Breast epithelium (tissue), 4 donors: Measurements from ENCODE around the gene FAM227A. TPM values are rescaled to one million over a fixed set of nuclear protein-coding genes. Genes with fewer than 3 reads are reported as not detected.

ENCODE experiments used
- DNase-seq, 2 donors: peaks; one replicate each; pipeline ENCODE4 v3.0.0-alpha.2; 2019; ENCODE audit warnings: low spot score in 2 of 2
- H3K27ac ChIP-seq, 2 donors: fragments of 200-600 bp; sonication (generic) in 1 of 2; one replicate each; pipeline ENCODE4 v1.5.1; 2016 to 2019; ENCODE audit warnings: mild to moderate bottlenecking in 1 of 2
- H3K27me3 ChIP-seq, 2 donors: fragments of 200-600 bp; sonication (generic) in 1 of 2; one replicate each; pipeline versions ENCODE4 v1.5.1 to v1.6.0; 2017 to 2019; ENCODE audit warnings: control low read depth in 1 of 2, mild to moderate bottlenecking in 1 of 2
- H3K36me3 ChIP-seq: fragments of 200-600 bp; one replicate; pipeline ENCODE4 v1.5.1; 2019
- H3K4me1 ChIP-seq, 2 donors: fragments of 200-600 bp; sonication (generic); one replicate each; pipeline ENCODE4 v1.5.1; 2016 to 2019; ENCODE audit warnings: control low read depth in 1 of 2
- H3K4me3 ChIP-seq, 3 donors: fragments of 200-600 bp; sonication (generic); 1 replicate in 2 of 3; 2 replicates in 1 of 3; pipeline ENCODE4 v1.5.1; 2016 to 2019; ENCODE audit warnings: mild to moderate bottlenecking in 3 of 3, moderate library complexity in 2 of 3
- H3K9me3 ChIP-seq, 2 donors: fragments of 200-600 bp; sonication (generic) in 1 of 2; one replicate each; pipeline ENCODE4 v1.5.1; 2016 to 2019; ENCODE audit warnings: control low read depth in 1 of 2
- CTCF ChIP-seq, 3 donors: fragments of 450-650 bp; IDR thresholded peaks; one replicate each; pipeline ENCODE4 v1.5.1; 2016 to 2017; ENCODE audit warnings: antibody characterized with exemption in 3 of 3, mild to moderate bottlenecking in 3 of 3, moderate library complexity in 3 of 3
- POLR2A ChIP-seq: fragments of 450-650 bp; IDR thresholded peaks from one replicate; pipeline ENCODE4 v1.6.1; 2016; ENCODE audit warnings: antibody characterized with exemption, mild to moderate bottlenecking, moderate library complexity
- POLR2AphosphoS5 ChIP-seq, 3 donors: sonication (generic); formaldehyde crosslinking; IDR thresholded peaks; one replicate each; pipeline ENCODE4 v1.6.1; 2017; ENCODE audit warnings: antibody characterized with exemption in 3 of 3
- intact Hi-C: fragments of 100-400 bp; cut with DNase I; formaldehyde crosslinking; loops from one replicate; pipeline ENCODE4 v1.15.1; 2023; ENCODE audit warnings: low total_unique reads
- total RNA-seq, 3 donors: library from RNA; depleted of rRNA; stranded (reverse); fragments of >200 nt; gene quantifications; one replicate each; pipeline ENCODE4 v1.1.0, GENCODE V29; 2016

FAM227A gene
- total RNA-seq, 3 donors from 2014 or later = 0.16 to 7.9 (median 6.3) TPM

GRCh38 chr22:38564669-38565068, 91.5 kb downstream of the FAM227A start:
- no peaks in the 10 kb centered on the region for H3K9me3 ChIP-seq
- H3K4me1 ChIP-seq = no peaks in the 10 kb centered on the region
- H3K27me3 ChIP-seq = no peaks in the 10 kb centered on the region
- intact Hi-C loops = no loop called here
- no peak overlapping the region for H3K4me3 ChIP-seq
- no peak for DNase-seq
- no peaks in the 10 kb centered on the region for H3K36me3 ChIP-seq
- no peak overlapping the region for H3K27ac ChIP-seq
- no peak for TF ChIP-seq POLR2A

GRCh38 chr22:38554281-38554680, 101.9 kb downstream of the FAM227A start:
- DNase-seq = no peak

GRCh38 chr22:38549101-38549894, 106.9 kb downstream of the FAM227A start:
- intact Hi-C loops = no loop called here
- H3K4me3 ChIP-seq = no peak overlapping the region
- peak overlapping the region; percentile 65 for H3K27ac ChIP-seq
- no peaks in the 10 kb centered on the region for H3K4me1 ChIP-seq
- DNase-seq = no peak
- H3K27me3 ChIP-seq = no peaks in the 10 kb centered on the region
- no peaks in the 10 kb centered on the region for H3K9me3 ChIP-seq
- no peak for TF ChIP-seq POLR2A
- TF ChIP-seq POLR2AphosphoS5 (IDR thresholded peaks at IDR 0.05) = no peak
- no peaks in the 10 kb centered on the region for H3K36me3 ChIP-seq

More at GRCh38 chr22:38554281-38554680, 101.9 kb downstream of the FAM227A start:
- no peak for TF ChIP-seq CTCF (IDR thresholded peaks at IDR 0.05)
- TF ChIP-seq POLR2AphosphoS5 (IDR thresholded peaks at IDR 0.05) = no peak
- no peak for TF ChIP-seq POLR2A
- no peak overlapping the region for H3K4me3 ChIP-seq
- no peak overlapping the region for H3K27ac ChIP-seq
- no peaks in the 10 kb centered on the region for H3K4me1 ChIP-seq
- H3K36me3 ChIP-seq = no peaks in the 10 kb centered on the region
- no peaks in the 10 kb centered on the region for H3K27me3 ChIP-seq
- no peaks in the 10 kb centered on the region for H3K9me3 ChIP-seq
- intact Hi-C loops = no loop called here

GRCh38 chr22:38540701-38541100, 115.5 kb downstream of the FAM227A start:
- H3K4me3 ChIP-seq = no peak overlapping the region
- intact Hi-C loops = loop anchor here (5.0 kb wide), 1 partner anchor 837 kb away; no protein-coding TSS in a partner anchor
- TF ChIP-seq POLR2A = no peak
- TF ChIP-seq CTCF (IDR thresholded peaks at IDR 0.05) = no peak
- no peak for TF ChIP-seq POLR2AphosphoS5 (IDR thresholded peaks at IDR 0.05)

GRCh38 chr22:38531251-38531938, 124.8 kb downstream of the FAM227A start:
- Histone ChIP-seq H3K9me3 (no peaks in the 10 kb centered on the region), H3K27ac (no peak overlapping the region), H3K36me3 (no peaks in the 10 kb centered on the region), H3K4me1 (no peaks in the 10 kb centered on the region), H3K4me3 (no peak overlapping the region), H3K27me3 (no peaks in the 10 kb centered on the region)
- TF ChIP-seq POLR2AphosphoS5 (IDR thresholded peaks at IDR 0.05) (no peak), CTCF (IDR thresholded peaks at IDR 0.05) (no peak), POLR2A (no peak)
- no peak for DNase-seq
- intact Hi-C loops = no loop called here

More at GRCh38 chr22:38540701-38541100, 115.5 kb downstream of the FAM227A start:
- no peaks in the 10 kb centered on the region for H3K4me1 ChIP-seq
- no peaks in the 10 kb centered on the region for H3K36me3 ChIP-seq
- no peak overlapping the region for H3K27ac ChIP-seq
- no peaks in the 10 kb centered on the region for H3K27me3 ChIP-seq
- no peak for DNase-seq
- H3K9me3 ChIP-seq = no peaks in the 10 kb centered on the region

Other genes with a start within 250 kb of the FAM227A start
- not detected for gene KCNJ4, start 201.2 kb downstream of the FAM227A start, total RNA-seq
- 10 to 100 TPM in 2 of 3 donors, 1 to 10 TPM in 1; 8.9 to 18.0 (median 14.9) TPM for gene KDELR3, start 188.3 kb downstream of the FAM227A start, total RNA-seq
- 1,000 to 10,000 TPM in 1 of 3 donors, 100 to 1,000 TPM in 2; 586 to 1,018 (median 961) TPM for gene DDX17, start 150.1 kb downstream of the FAM227A start, total RNA-seq
- 1 to 10 TPM; 1.6 to 3.3 (median 2.9) TPM for gene DMC1, start 86.2 kb downstream of the FAM227A start, total RNA-seq
- gene CBY1, start 246 bp upstream of the FAM227A start, total RNA-seq = 10 to 100 TPM; 18.1 to 21.1 (median 20.0) TPM
- gene TOMM22, start 25.6 kb upstream of the FAM227A start, total RNA-seq = 10 to 100 TPM; 30.6 to 37.3 (median 32.8) TPM
- 10 to 100 TPM; 60.5 to 80.8 (median 61.3) TPM for gene JOSD1, start 44.6 kb upstream of the FAM227A start, total RNA-seq
- 10 to 100 TPM; 32.3 to 58.7 (median 56.9) TPM for gene GTPBP1, start 49.6 kb upstream of the FAM227A start, total RNA-seq
- 100 to 1,000 TPM; 173 to 577 (median 266) TPM for gene SUN2, start 99.6 kb upstream of the FAM227A start, total RNA-seq
- 10 to 100 TPM; 17.8 to 31.2 (median 21.3) TPM for gene DNAL4, start 137.8 kb upstream of the FAM227A start, total RNA-seq
- 1 to 10 TPM; 3.7 to 4.6 (median 4.5) TPM for gene NPTXR, start 187.6 kb upstream of the FAM227A start, total RNA-seq
- gene CBX6, start 215.8 kb upstream of the FAM227A start, total RNA-seq = 10 to 100 TPM; 20.2 to 34.7 (median 25.9) TPM